Stimulated activated CD8-positive, alpha-beta memory T cell treated with anti-CD3 and anti-CD28 coated beads, Interleukin-2, amount 100 ng/mL, for 48 hours (primary cell): Measurements from ENCODE around the gene TBX3.

Source experiments
- DNase-seq, 2 donors: peaks; one replicate each; pipeline ENCODE4 v3.0.0-alpha.2; 2020; ENCODE audit warnings: low read depth in 2 of 2

Gene TBX3

GRCh38 chr12:114627393-114627792 lies 56.6 kb downstream of the TBX3 start:
- no peak for DNase-seq

- peak; percentile 40 to 41 for DNase-seq
Measured at GRCh38 chr12:114625294-114625851, 58.6 kb downstream of the TBX3 start.

GRCh38 chr12:114623737-114624136 lies 60.2 kb downstream of the TBX3 start:
- DNase-seq: no peak
